ENCODE data around the gene PREX1. TPM values are rescaled to one million over a fixed set of nuclear protein-coding genes. Genes with fewer than 3 reads are reported as not detected.
A peak's percentile ranks its signal among the peaks of the same experiment; 100 is the strongest.

Gene PREX1
- total and polyA plus RNA-seq, 2 donors (not counting 3 experiments of a cell fraction or from before 2014, with no cell fraction given): 51.3 to 72.9 TPM

DNA sequence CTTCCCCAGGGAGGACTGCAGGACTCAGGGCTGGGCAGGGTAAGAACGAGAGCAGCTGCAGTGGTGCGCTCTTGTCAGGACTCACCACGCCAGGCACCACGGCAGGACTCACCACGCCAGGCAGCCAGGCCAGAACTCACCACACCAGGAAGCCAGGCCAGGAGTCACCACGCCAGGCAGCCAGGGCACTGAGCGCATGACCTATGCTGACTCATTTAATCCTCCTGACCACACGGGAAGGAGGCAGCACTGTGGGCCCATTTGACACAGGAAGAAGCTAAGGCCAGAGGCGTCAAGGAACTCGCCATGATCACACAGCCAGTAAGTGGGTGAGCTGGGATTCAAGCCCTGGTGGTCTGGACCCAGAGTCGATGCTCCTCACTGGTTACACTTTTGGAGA lies 189.3 kb downstream of the PREX1 start:
- peak overlapping the region; percentile 51 for H3K27ac ChIP-seq (ENCODE audit: insufficient read depth, low read depth, low read length)
- no peak overlapping the region for H3K9ac ChIP-seq (replicated peaks; ENCODE audit: extremely low read depth, insufficient read depth, low read length)
- H3K36me3 ChIP-seq (ENCODE audit: control insufficient read depth in 2 of 2, extremely low read depth in 1 of 2, insufficient read depth in 2 of 2, low read length in 2 of 2): peaks cover 3 to 35% of the 10 kb centered on the region in 2 experiments
- intact Hi-C loops (cut with micrococcal nuclease): loop anchor here (5.0 kb wide), 1 partner anchor 344 kb away; no protein-coding TSS in a partner anchor
- H3K27me3 ChIP-seq (ENCODE audit: control insufficient read depth in 2 of 2, insufficient read depth in 2 of 2, low read length in 2 of 2): no peaks in the 10 kb centered on the region
- no peak for TF ChIP-seq CTCF (IDR thresholded peaks at IDR 0.05; ENCODE audit: extremely low read depth in 1 of 2, insufficient read depth in 1 of 2, low read depth in 1 of 2, low read length in 2 of 2)
- no peak for TF ChIP-seq GATA2 (IDR thresholded peaks at IDR 0.05; ENCODE audit: insufficient read depth, insufficient read length, low read depth, low read length)
- TF ChIP-seq FOS (IDR thresholded peaks at IDR 0.05; ENCODE audit: borderline replicate concordance, insufficient read depth, low read length): peak; percentile 75
- TF ChIP-seq POLR2AphosphoS5 (IDR thresholded peaks at IDR 0.05; ENCODE audit: insufficient read depth, low read depth, low read length): peak; percentile 85
- TF ChIP-seq JUN (IDR thresholded peaks at IDR 0.05; ENCODE audit: borderline replicate concordance, insufficient read depth, insufficient read length, low read depth): peak; percentile 45
- TF ChIP-seq MAX (IDR thresholded peaks at IDR 0.05; ENCODE audit: insufficient read depth, insufficient read length): peak; percentile 35
- peak; percentile 65 for TF ChIP-seq MYC (IDR thresholded peaks at IDR 0.05; ENCODE audit: low read depth, low read length)
- TF ChIP-seq EZH2 (IDR thresholded peaks at IDR 0.05; ENCODE audit: borderline replicate concordance, low read depth, low read length, severe bottlenecking): no peak
- TF ChIP-seq POLR2A (IDR thresholded peaks at IDR 0.05; ENCODE audit: low read depth, low read length): no peak
- H3K4me3 ChIP-seq (replicated peaks in 1 of 3; ENCODE audit: insufficient read depth in 1 of 3, low read depth in 1 of 3, low read length in 3 of 3): no peak overlapping the region
- peaks cover 16% of the 10 kb centered on the region for H3K4me1 ChIP-seq (ENCODE audit: control insufficient read depth, extremely low read depth, insufficient read depth, low read length)
- no TSS peak for BruUV-seq (replicated peaks)
- H4K20me1 ChIP-seq (replicated peaks; ENCODE audit: control insufficient read depth, extremely low read depth, insufficient read depth, low read length): no peaks in the 10 kb centered on the region
- dilution Hi-C loops (cut with MboI; ENCODE audit: extremely low pct_ligation_motif_present, low sequenced_read_pairs): no loop called here
- FAIRE-seq (peak; percentile 92), DNase-seq (ENCODE audit: low read depth, low spot score) (peak; percentile 73)
- POLR2A ChIA-PET: no interaction called here
- H3K9me3 ChIP-seq (replicated peaks; ENCODE audit: control insufficient read depth, insufficient read depth, low read length): no peaks in the 10 kb centered on the region
- CTCF ChIA-PET: interaction anchor here (1.2 to 1.8 kb wide), 4 partner anchors 18 to 850 kb away, joined by 3 to 9 read pairs (median 4); no protein-coding TSS in a partner anchor
- no peaks in the 10 kb centered on the region for H3K79me2 ChIP-seq (ENCODE audit: control insufficient read depth, insufficient read depth, low read length)
- no peaks in the 10 kb centered on the region for H3K9me1 ChIP-seq (replicated peaks; ENCODE audit: control insufficient read depth, extremely low read depth, insufficient read depth, low read length)
- no peak overlapping the region for H2AFZ ChIP-seq (ENCODE audit: low read depth, low read length)
- H3K4me2 ChIP-seq (ENCODE audit: insufficient read depth, low read length): no peak overlapping the region
